Measurements from ENCODE around the gene MBD1.

Gene MBD1

GRCh38 chr18:50287028-50287440 is 5.7 kb upstream of the MBD1 start:
- peak overlapping the region; percentile 97 for H3K4me3 ChIP-seq (ENCODE audit: low read length, poor library complexity, severe bottlenecking)
- TF ChIP-seq, protein P1, sequence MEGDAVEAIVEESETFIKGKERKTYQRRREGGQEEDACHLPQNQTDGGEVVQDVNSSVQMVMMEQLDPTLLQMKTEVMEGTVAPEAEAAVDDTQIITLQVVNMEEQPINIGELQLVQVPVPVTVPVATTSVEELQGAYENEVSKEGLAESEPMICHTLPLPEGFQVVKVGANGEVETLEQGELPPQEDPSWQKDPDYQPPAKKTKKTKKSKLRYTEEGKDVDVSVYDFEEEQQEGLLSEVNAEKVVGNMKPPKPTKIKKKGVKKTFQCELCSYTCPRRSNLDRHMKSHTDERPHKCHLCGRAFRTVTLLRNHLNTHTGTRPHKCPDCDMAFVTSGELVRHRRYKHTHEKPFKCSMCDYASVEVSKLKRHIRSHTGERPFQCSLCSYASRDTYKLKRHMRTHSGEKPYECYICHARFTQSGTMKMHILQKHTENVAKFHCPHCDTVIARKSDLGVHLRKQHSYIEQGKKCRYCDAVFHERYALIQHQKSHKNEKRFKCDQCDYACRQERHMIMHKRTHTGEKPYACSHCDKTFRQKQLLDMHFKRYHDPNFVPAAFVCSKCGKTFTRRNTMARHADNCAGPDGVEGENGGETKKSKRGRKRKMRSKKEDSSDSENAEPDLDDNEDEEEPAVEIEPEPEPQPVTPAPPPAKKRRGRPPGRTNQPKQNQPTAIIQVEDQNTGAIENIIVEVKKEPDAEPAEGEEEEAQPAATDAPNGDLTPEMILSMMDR (conservative IDR thresholded peaks at IDR 0.05; ENCODE audit: low read length), result no peak
- TF ChIP-seq EZH2phosphoT487 (IDR thresholded peaks at IDR 0.05; ENCODE audit: borderline replicate concordance), result no peak

GRCh38 chr18:50286391-50287027 is 5.2 kb upstream of the MBD1 start:
- Histone ChIP-seq H4K20me1 (ENCODE audit: insufficient read depth, low read length, poor library complexity, severe bottlenecking) (peaks cover 2% of the 10 kb centered on the region), H3K4me3 (ENCODE audit: low read length, poor library complexity, severe bottlenecking) (peak overlapping the region; percentile 97), H3K4me1 (ENCODE audit: insufficient read depth, low read length, poor library complexity, severe bottlenecking) (peaks cover 15% of the 10 kb centered on the region), H3K9me2 (replicated peaks; ENCODE audit: low read depth, low read length) (no peaks in the 10 kb centered on the region), H3K36me3 (ENCODE audit: insufficient read depth, low read length) (peaks cover 29% of the 10 kb centered on the region; the same call in 1 of the 2 replicates), H3K79me2 (ENCODE audit: insufficient read depth, low read length) (peaks cover 37% of the 10 kb centered on the region), H3K27me3 (ENCODE audit: insufficient read depth, low read length, poor library complexity, severe bottlenecking) (no peaks in the 10 kb centered on the region), H3K4me2 (ENCODE audit: low read depth, low read length, poor library complexity, severe bottlenecking) (peak overlapping the region; percentile 74), H2AFZ (ENCODE audit: low read length) (no peak overlapping the region), H3K9ac (ENCODE audit: low read depth, low read length, poor library complexity, severe bottlenecking) (peak overlapping the region; percentile 95), H3F3A (ENCODE audit: low read depth) (no peaks in the 10 kb centered on the region), H3K9me3 (ENCODE audit: insufficient read depth, low read depth, low read length) (no peaks in the 10 kb centered on the region)
- TF ChIP-seq EZH2phosphoT487 (IDR thresholded peaks at IDR 0.05; ENCODE audit: borderline replicate concordance), result no peak
- TF ChIP-seq, protein P1 (conservative IDR thresholded peaks at IDR 0.05; ENCODE audit: low read length), result no peak

More at GRCh38 chr18:50287028-50287440, 5.7 kb upstream of the MBD1 start:
- Histone ChIP-seq H4K20me1 (ENCODE audit: insufficient read depth, low read length, poor library complexity, severe bottlenecking) (peaks cover 2% of the 10 kb centered on the region), H3K4me1 (ENCODE audit: insufficient read depth, low read length, poor library complexity, severe bottlenecking) (peaks cover 12% of the 10 kb centered on the region), H3K4me2 (ENCODE audit: low read depth, low read length, poor library complexity, severe bottlenecking) (peak overlapping the region; percentile 74), H3F3A (ENCODE audit: low read depth) (no peaks in the 10 kb centered on the region), H3K9me2 (replicated peaks; ENCODE audit: low read depth, low read length) (no peaks in the 10 kb centered on the region), H3K9me3 (ENCODE audit: insufficient read depth, low read depth, low read length) (no peaks in the 10 kb centered on the region), H3K79me2 (ENCODE audit: insufficient read depth, low read length) (peaks cover 35% of the 10 kb centered on the region), H3K36me3 (ENCODE audit: insufficient read depth, low read length) (peaks cover 28% of the 10 kb centered on the region; the same call in 1 of the 2 replicates), H3K9ac (ENCODE audit: low read depth, low read length, poor library complexity, severe bottlenecking) (peak overlapping the region; percentile 95), H2AFZ (ENCODE audit: low read length) (peak overlapping the region; percentile 88), H3K27me3 (ENCODE audit: insufficient read depth, low read length, poor library complexity, severe bottlenecking) (no peaks in the 10 kb centered on the region)

DNA sequence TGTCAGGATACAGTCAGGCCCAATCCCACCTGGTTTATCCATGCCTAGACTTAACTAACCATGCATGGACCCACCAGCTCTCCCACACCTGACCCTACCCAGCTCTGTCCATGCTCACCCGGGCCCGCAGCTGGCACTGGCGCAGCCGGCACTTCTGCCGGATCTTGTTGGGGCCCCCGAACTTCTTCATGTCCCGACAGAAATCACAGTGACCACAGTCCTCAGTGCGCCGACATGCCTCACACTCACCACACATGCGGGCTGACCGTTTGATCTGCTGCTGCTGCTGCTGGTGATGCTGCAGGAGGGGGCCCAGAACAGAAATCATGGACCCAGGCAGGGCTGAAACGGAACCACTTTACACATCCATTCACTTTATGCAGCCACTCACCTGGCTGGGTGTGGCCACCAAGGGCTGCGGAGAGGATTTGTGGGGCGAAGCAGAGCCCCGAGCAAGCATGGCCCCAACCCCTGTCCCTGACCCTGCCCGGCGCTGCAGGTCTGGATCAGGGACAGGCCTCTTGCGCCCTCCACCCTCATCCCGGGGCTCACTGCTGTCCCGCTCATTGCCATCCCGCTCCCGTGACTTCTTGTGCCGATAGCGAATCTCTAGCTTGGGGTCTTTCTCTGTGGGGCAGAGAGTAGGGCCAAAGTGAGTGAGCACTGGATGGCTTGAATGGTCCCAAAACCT is 4.5 kb upstream of the MBD1 start:
- H3K4me2 ChIP-seq (ENCODE audit: low read depth, low read length, poor library complexity, severe bottlenecking), result peak overlapping the region; percentile 74
- peaks cover 29% of the 10 kb centered on the region; the same call in 1 of the 2 replicates for H3K36me3 ChIP-seq (ENCODE audit: insufficient read depth, low read length)
- no peak for TF ChIP-seq EZH2phosphoT487 (IDR thresholded peaks at IDR 0.05; ENCODE audit: borderline replicate concordance)
- TF ChIP-seq, protein P1 (conservative IDR thresholded peaks at IDR 0.05; ENCODE audit: low read length), result no peak
- H3K4me3 ChIP-seq (ENCODE audit: low read length, poor library complexity, severe bottlenecking), result peak overlapping the region; percentile 97
- H3K9me3 ChIP-seq (ENCODE audit: insufficient read depth, low read depth, low read length), result no peaks in the 10 kb centered on the region
- H4K20me1 ChIP-seq (ENCODE audit: insufficient read depth, low read length, poor library complexity, severe bottlenecking), result peaks cover 2% of the 10 kb centered on the region
- H3F3A ChIP-seq (ENCODE audit: low read depth), result no peaks in the 10 kb centered on the region
- H2AFZ ChIP-seq (ENCODE audit: low read length), result no peak overlapping the region
- H3K9me2 ChIP-seq (replicated peaks; ENCODE audit: low read depth, low read length), result no peaks in the 10 kb centered on the region
- peaks cover 42% of the 10 kb centered on the region for H3K79me2 ChIP-seq (ENCODE audit: insufficient read depth, low read length)
- no peaks in the 10 kb centered on the region for H3K27me3 ChIP-seq (ENCODE audit: insufficient read depth, low read length, poor library complexity, severe bottlenecking)
- H3K9ac ChIP-seq (ENCODE audit: low read depth, low read length, poor library complexity, severe bottlenecking), result peak overlapping the region; percentile 95
- H3K4me1 ChIP-seq (ENCODE audit: insufficient read depth, low read length, poor library complexity, severe bottlenecking), result peaks cover 15% of the 10 kb centered on the region
